ENCODE data around the gene C19orf67.
"Not testable (repeated sequence)": the region's sequence is repeated elsewhere in the genome, so short reads cannot be mapped to it uniquely, and the experiment has no call there.

The C19orf67 gene

GRCh38 chr19:14055396-14055795 is 30.2 kb downstream of the C19orf67 start:
- no peak for DNase-seq

GRCh38 chr19:14054721-14055120 is 30.9 kb downstream of the C19orf67 start:
- DNase-seq, result no peak

DNA sequence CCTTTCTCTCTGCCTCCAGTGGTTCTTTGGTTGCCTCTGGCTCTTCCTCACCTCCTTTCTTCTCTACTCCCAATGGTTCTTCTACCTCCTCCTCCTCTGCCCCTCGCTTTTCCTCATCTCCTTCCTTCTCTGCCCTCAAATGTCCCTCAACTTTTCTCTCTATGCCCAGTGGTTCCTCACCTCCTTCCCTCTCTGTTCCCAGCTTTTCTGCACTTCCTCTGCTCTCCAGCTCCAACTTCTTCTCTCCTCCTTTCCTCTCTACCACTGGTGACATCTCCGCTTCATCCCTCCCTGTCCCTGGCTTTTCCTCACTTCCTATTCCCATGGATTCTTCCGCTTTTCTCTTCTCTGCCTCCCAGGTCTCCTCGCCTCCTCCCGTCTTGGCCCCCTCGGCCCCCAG is 31.5 kb downstream of the C19orf67 start:
- no peak for DNase-seq

DNA sequence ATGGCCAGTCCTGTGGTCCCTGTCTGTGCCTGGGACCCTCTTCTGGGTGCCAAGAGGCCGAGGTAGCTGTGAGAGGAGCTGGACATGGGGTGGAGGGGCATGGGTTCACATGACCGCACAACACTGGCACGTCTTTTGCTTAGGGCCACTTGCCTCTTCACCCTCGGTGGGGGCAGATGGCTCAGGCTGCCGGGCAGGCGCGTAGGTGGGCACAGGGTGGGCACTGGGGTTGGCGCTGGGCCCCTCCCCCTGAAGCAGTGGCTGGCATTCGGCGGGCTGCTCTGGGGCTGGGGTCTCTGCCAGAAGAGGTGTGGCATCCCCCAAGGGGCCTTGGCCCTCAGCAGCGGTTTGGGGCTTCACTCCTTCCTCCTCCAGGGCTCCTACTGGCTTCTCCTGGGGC is 32.1 kb downstream of the C19orf67 start:
- no peak for DNase-seq

GRCh38 chr19:14053032-14053431 is 32.6 kb downstream of the C19orf67 start:
- DNase-seq, result no peak

GRCh38 chr19:14052470-14052869 is 33.1 kb downstream of the C19orf67 start:
- no peak for DNase-seq

DNA sequence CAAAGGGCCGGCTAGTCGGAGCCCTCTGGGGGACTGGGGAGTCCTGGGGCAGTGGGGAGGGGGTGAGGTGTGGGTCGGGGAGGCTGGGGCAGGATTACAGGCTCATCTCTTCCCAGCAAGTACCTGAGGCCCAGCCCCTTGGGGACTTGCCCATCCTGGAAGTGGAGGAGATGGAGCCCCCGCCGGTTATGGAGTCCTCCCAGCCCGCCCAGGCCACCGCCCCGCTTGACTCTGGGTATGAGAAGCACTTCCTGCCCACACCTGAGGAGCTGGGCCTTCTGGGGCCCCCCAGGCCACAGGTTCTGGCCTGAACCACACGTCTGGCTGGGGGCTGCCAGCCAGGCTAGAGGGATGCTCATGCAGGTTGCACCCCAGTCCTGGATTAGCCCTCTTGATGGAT is 33.6 kb downstream of the C19orf67 start:
- DNase-seq, result no peak

DNA sequence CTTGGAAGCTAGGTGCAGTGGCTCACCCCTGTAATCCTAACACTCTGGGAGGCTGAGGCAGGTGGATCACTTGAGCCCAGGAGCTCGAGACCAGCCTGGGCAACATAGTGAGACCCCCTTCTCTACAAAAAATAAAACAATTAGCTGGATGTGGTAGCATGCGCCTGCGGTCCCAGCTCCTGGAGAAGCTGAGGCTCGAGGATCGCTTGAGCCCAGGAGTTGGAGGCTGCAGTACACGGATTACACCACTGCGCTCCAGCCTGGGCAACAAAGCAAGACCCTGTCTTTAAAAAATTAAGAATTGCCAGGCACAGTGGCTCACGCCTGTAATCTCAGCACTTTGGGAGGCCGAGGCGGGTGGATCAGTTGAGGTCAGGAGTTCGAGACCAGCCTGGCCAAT is 34.6 kb downstream of the C19orf67 start:
- not testable (repeated sequence) for DNase-seq

- DNase-seq, result no peak
Observed at GRCh38 chr19:14050512-14050911, 35.1 kb downstream of the C19orf67 start.

- no peak for DNase-seq
Observed at GRCh38 chr19:14048443-14049153, 37.0 kb downstream of the C19orf67 start.

DNA sequence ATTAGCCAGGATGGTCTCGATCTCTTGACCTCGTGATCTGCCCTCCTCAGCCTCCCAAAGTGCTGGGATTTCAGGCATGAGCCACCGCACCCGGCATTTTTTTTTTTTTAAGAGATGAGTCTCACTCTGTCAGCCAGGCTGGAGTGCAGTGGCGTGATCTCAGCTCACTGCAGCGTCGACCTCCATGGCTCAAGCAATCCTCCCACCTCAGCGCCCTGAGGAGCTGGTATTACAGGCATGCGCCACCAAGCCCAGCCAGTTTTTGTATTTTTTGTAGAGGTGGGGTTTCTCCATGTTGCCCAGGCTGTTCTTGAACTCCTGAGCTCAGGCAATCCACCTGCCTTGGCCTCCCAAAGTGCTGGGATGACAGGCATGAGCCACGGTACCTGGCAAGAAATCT is 37.7 kb downstream of the C19orf67 start:
- not testable (repeated sequence) for DNase-seq

GRCh38 chr19:14042659-14043608 is 42.6 kb downstream of the C19orf67 start:
- peak in 1 of 2 donors; percentile 11 for DNase-seq

DNA sequence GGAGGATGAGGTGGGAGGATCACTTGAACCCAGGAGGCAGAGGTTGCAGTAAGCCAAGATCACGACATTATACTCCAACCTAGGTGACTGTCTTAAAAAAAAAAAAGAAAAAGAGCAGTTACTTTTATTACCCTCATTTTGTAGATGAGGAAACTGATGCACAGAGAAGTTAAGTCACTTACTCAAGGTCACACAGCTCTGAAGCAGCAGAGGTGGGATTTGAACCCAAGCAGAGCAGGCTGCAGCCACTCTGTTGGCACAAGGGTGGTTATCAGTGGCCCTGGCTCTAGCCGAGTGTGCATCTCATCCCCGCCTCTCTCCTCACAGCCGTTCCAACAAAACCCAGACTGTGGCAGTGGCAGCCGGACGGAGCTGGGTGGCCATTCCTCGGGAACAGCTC is 46.4 kb downstream of the C19orf67 start:
- DNase-seq, result no peak

DNA sequence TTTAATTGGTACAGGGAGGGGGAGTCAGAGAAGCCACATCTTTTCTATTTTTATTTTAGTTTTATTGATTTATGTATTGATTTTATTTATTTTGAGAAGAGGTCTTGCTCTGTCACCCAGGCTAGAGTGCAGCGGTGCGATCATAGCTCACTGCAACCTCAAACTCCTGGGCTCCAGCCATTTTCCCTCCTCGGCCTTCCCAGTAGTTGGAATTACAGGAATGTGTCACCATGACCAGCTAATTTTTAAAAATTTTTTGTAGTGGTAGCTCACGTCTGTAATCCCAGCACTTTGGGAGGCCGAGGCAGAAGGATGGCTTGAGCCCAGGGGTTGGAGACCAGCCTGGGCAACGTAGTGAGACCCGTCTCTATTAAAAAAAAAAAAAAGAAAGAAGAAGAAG is 49.9 kb downstream of the C19orf67 start:
- no peak for DNase-seq

- DNase-seq, result not testable (repeated sequence)
Observed at GRCh38 chr19:14035159-14035558, 50.4 kb downstream of the C19orf67 start.

GRCh38 chr19:14033946-14034345 is 51.6 kb downstream of the C19orf67 start:
- DNase-seq, result no peak

- peak in 1 of 2 donors; percentile 9 for DNase-seq
Observed at GRCh38 chr19:14031719-14032480, 53.7 kb downstream of the C19orf67 start, which contains the start of gene IL27RA. Gene IL27RA (plus strand): TSS chr19:14031762. CDS start chr19:14031873, 111 bp downstream.

All from hippocampal formation (tissue), 2 donors.